T-cell (primary cell): Measurements from ENCODE around the gene PIKFYVE. TPM values are rescaled to one million over a fixed set of nuclear protein-coding genes. Genes with fewer than 3 reads are reported as not detected.
A peak's percentile ranks its signal among the peaks of the same experiment; 100 is the strongest.

Source experiments
- ATAC-seq, 4 experiments: fragments of 200-7000 bp in 3 of 4; fragments of 150-1000 bp in 1 of 4; cut with Tn5 transposase; replicated peaks in 1 of 4; 1 replicate in 3 of 4; 2 replicates in 1 of 4; pipeline ENCODE4 v1.10.0; 2021; ENCODE audit warnings: moderate library complexity in 3 of 4, mild to moderate bottlenecking in 2 of 4, moderate number of reproducible peaks in 1 of 4
- CTCF ChIA-PET, 2 donors: fragments of 300-600 bp; sonication (Branson Sonifier 250); formaldehyde crosslinking; loops; one replicate each; lab custom pipeline; 2022; ENCODE audit warnings: antibody characterized with exemption in 2 of 2; lab: Charles Lee
- POLR2A ChIA-PET, 2 donors: fragments of 300-600 bp; sonication (Branson Sonifier 250); formaldehyde crosslinking; loops; one replicate each; lab custom pipeline; 2022; ENCODE audit warnings: antibody characterized with exemption in 2 of 2; lab: Charles Lee
- DNase-seq, 35 experiments: peaks; one replicate each; pipeline versions ENCODE4 v3.0.0 to v3.0.0-alpha.2; 2013 to 2023
- H3K27ac ChIP-seq: one replicate; pipeline ENCODE4 v1.5.1; 2013; ENCODE audit warnings: low read length
- H3K27me3 ChIP-seq, 2 experiments: replicated peaks in 1 of 2; 1 replicate in 1 of 2; 2 replicates in 1 of 2; pipeline versions ENCODE4 v1.6.1 to v1.7.0; 2013; ENCODE audit warnings: low read length in 1 of 2, mixed read lengths in 1 of 2; ENCODE audit not compliant: control insufficient read depth in 2 of 2, insufficient read depth in 2 of 2; ENCODE audit errors: extremely low read depth in 1 of 2
- H3K36me3 ChIP-seq, 2 donors: 1 replicate in 1 of 2; 2 replicates in 1 of 2; pipeline versions ENCODE4 v1.6.1 to v1.7.0; 2013; ENCODE audit warnings: low read length in 1 of 2; ENCODE audit not compliant: control insufficient read depth in 2 of 2, insufficient read depth in 1 of 2; ENCODE audit errors: extremely low read depth in 1 of 2
- H3K4me1 ChIP-seq, 2 experiments: 1 replicate in 1 of 2; 2 replicates in 1 of 2; pipeline versions ENCODE4 v1.6.1 to v1.7.0; 2013; ENCODE audit warnings: low read length in 2 of 2, mixed read lengths in 1 of 2; ENCODE audit not compliant: insufficient read depth in 2 of 2, control insufficient read depth in 1 of 2; ENCODE audit errors: extremely low read depth in 1 of 2
- H3K4me3 ChIP-seq, 2 donors: 1 replicate in 1 of 2; 2 replicates in 1 of 2; pipeline versions ENCODE4 v1.5.1 to v1.7.0; 2013; ENCODE audit warnings: mild to moderate bottlenecking in 2 of 2, low read length in 1 of 2, moderate library complexity in 1 of 2; ENCODE audit not compliant: control insufficient read depth in 1 of 2; ENCODE audit errors: extremely low read depth in 1 of 2
- H3K9me3 ChIP-seq: 2 replicates; pipeline ENCODE4 v1.7.0; 2013
- H3K27ac Mint-ChIP-seq, 2 donors: one replicate each; pipeline ENCODE4 v1.8.0; 2020 to 2021; ENCODE audit warnings: mild to moderate bottlenecking in 2 of 2, mixed read lengths in 2 of 2
- H3K27me3 Mint-ChIP-seq, 2 donors: one replicate each; pipeline ENCODE4 v1.8.0; 2021 to 2022; ENCODE audit warnings: mixed read lengths in 2 of 2
- H3K36me3 Mint-ChIP-seq: one replicate; pipeline ENCODE4 v1.8.0; 2021; ENCODE audit warnings: mixed read lengths
- H3K4me1 Mint-ChIP-seq, 3 donors: one replicate each; pipeline ENCODE4 v1.8.0; 2020 to 2022; ENCODE audit warnings: mixed read lengths in 3 of 3, mild to moderate bottlenecking in 1 of 3
- H3K4me3 Mint-ChIP-seq, 3 donors: one replicate each; pipeline ENCODE4 v1.8.0; 2020 to 2022; ENCODE audit warnings: mild to moderate bottlenecking in 3 of 3, mixed read lengths in 3 of 3, moderate library complexity in 3 of 3
- H3K9me3 Mint-ChIP-seq, 3 donors: one replicate each; pipeline ENCODE4 v1.8.0; 2020 to 2022; ENCODE audit warnings: mixed read lengths in 3 of 3
- WGBS: methylation state at CpG from one replicate; pipeline ENCODE4 v1.1.5; 2013; ENCODE audit warnings: missing lambda C conversion rate; ENCODE audit not compliant: insufficient coverage; 5-methylcytosine and 5-hydroxymethylcytosine counted together
- total RNA-seq, 35 experiments: library from RNA in 6 of 35; stranded (reverse) in 6 of 35; fragments of 120-200 nt in 1 of 35; gene quantifications; one replicate each; pipeline versions ENCODE4 v1.2.1 to v1.2.4 and lab custom pipeline; 2013 to 2026

Gene PIKFYVE
- total RNA-seq, 5 donors from 2014 or later (not counting 1 experiment from before 2014, with no cell fraction given), result 35.3 to 42.6 (median 38.6) TPM

DNA sequence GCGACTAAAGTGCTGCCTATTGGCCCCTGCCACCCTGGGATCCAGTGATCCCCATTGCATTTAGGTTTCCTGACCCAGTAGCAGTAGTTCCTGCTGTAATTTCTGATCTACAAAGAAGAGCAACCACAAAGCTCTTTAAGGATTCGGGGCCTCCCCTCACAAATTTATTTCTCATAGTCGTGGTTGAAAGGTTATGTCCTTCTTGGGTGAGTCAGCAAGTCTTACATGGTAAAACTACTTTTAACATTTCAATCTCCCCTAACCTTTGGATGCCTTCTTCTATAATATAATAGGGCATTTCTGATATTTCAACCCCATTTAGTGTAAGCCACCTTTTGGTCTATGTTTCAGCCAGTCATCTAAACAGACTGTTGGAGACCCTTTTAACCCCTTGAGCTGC lies 14.9 kb downstream of the PIKFYVE start:
- H3K4me1 ChIP-seq, result no peaks in the 10 kb centered on the region
- Mint-ChIP-seq H3K27ac (peak overlapping the region in 1 of 2 donors; percentile 35), H3K9me3 (peaks cover 0 to 5% (median 2%) of the 10 kb centered on the region in 3 donors), H3K4me3 (no peak overlapping the region), H3K4me1 (peaks cover 26 to 33% (median 30%) of the 10 kb centered on the region in 3 donors), H3K36me3 (peaks cover 69% of the 10 kb centered on the region), H3K27me3 (no peaks in the 10 kb centered on the region)
- no peaks in the 10 kb centered on the region for H3K27me3 ChIP-seq
- H3K4me3 ChIP-seq, result no peak overlapping the region
- H3K27ac ChIP-seq, result no peak overlapping the region
- peaks cover 5 to 80% of the 10 kb centered on the region in 2 donors for H3K36me3 ChIP-seq
- WGBS, result no CpG with 5 or more reads among the region's 3 CpGs
- ATAC-seq, result no peak
- H3K9me3 ChIP-seq, result no peaks in the 10 kb centered on the region
- CTCF ChIA-PET, result no interaction called here
- POLR2A ChIA-PET, result interaction anchor here (0.6 to 0.7 kb wide), 2 partner anchors 12 to 22 kb away, joined by 3 to 4 read pairs; no protein-coding TSS in a partner anchor
- no peak for DNase-seq

DNA sequence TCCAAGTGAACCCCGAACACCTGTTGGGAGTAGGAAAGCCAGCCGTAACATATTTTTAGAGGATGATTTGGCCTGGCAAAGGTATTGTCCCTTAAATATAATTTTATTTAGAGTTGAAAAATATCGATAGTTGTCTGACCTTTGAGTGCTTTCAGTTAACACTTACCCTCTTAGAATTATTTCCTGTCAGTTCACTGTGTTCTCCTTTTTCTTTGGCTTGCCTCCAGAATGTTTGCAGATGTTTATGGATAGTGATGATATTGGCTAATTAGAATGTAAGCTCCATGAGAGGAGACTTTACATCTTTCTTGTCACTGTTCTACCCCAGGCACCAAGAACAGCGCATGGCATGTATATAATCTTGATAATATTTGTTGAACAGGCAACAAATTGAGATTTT lies 19.8 kb downstream of the PIKFYVE start:
- no peaks in the 10 kb centered on the region for H3K27me3 Mint-ChIP-seq
- no CpG with 5 or more reads among the region's 4 CpGs for WGBS
- ChIA-PET CTCF (no interaction called here), POLR2A (interaction anchor here in 1 of 2 donors (0.6 kb wide), 1 partner anchor 526 kb away, joined by 4 read pairs; no protein-coding TSS in a partner anchor)
- H3K9me3 Mint-ChIP-seq, result peaks cover 7 to 10% (median 7%) of the 10 kb centered on the region in 3 donors
- Histone ChIP-seq H3K36me3 (peaks cover 6 to 68% of the 10 kb centered on the region in 2 donors), H3K9me3 (peaks cover 8% of the 10 kb centered on the region), H3K27me3 (no peaks in the 10 kb centered on the region), H3K4me1 (no peaks in the 10 kb centered on the region), H3K4me3 (no peak overlapping the region), H3K27ac (no peak overlapping the region)
- H3K4me1 Mint-ChIP-seq, result peaks cover 9 to 19% (median 16%) of the 10 kb centered on the region in 3 donors
- H3K36me3 Mint-ChIP-seq, result peaks cover 58% of the 10 kb centered on the region
- no peak for DNase-seq
- ATAC-seq, result no peak
- H3K4me3 Mint-ChIP-seq, result no peak overlapping the region
- H3K27ac Mint-ChIP-seq, result no peak overlapping the region

DNA sequence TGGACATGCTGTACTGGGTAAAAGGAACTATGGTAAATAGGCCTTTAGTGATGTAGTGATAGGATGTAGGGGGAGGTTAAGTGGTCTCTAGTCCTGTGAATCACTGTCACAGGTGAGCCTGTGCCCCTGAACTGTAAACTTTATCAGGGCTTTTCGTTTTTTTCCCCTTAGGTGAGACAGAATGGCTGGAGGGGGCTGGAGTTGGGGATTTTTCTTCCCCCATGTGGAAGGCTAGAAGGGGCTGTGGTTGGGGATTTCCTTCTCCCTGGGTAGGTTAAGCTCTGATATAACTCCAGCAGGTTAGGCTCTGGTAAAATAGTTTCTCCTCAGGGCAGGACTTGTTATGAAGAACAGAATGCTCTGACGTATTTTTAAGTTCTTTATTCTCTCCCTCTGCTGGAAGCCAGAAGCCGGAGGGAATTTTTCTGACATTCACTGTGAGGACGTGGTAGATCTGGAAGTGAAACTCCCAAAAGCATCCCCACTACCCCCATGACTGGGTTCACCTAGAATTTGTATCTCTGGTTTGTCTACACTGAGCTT lies 28.5 kb downstream of the PIKFYVE start:
- peaks cover 48 to 58% (median 56%) of the 10 kb centered on the region in 3 donors for H3K4me1 Mint-ChIP-seq
- Histone ChIP-seq H3K27ac (no peak overlapping the region), H3K4me3 (no peak overlapping the region), H3K27me3 (no peaks in the 10 kb centered on the region), H3K36me3 (peaks cover 9 to 71% of the 10 kb centered on the region in 2 donors), H3K9me3 (peaks cover 8% of the 10 kb centered on the region), H3K4me1 (peaks cover 0 to 2% of the 10 kb centered on the region in 2 experiments)
- no peaks in the 10 kb centered on the region for H3K27me3 Mint-ChIP-seq
- peak overlapping the region; percentile 4 to 25 for H3K27ac Mint-ChIP-seq
- peaks cover 67% of the 10 kb centered on the region for H3K36me3 Mint-ChIP-seq
- H3K4me3 Mint-ChIP-seq, result no peak overlapping the region
- WGBS, result 0% methylated on average over 1 of the region's 4 CpGs
- ATAC-seq (no peak), DNase-seq (peak in 1 of 35 experiments; percentile 4)
- peaks cover 4 to 13% (median 9%) of the 10 kb centered on the region in 3 donors for H3K9me3 Mint-ChIP-seq
- ChIA-PET CTCF (no interaction called here), POLR2A (interaction anchor here in 1 of 2 donors (0.9 kb wide), 1 partner anchor 764 kb away, joined by 3 read pairs; no protein-coding TSS in a partner anchor)

DNA sequence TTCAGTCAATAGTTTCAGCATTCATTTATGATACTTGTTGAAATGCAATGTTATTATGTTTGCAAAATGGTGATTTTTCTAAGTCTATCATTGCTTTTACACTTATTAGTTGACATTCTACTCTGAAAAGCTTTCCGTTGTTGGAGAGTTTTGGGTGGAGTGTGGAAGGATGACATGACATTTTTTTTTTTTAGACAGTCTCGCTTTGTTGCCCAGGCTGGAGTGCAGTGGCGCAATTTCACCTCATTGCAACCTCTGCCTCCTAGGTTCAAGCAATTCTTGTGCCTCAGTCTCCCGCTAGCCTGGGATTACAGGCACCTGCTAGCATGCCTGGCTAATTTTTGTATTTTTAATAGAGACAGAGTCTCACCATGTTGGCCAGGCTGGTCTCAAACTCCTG lies 29.8 kb downstream of the PIKFYVE start:
- no peak overlapping the region for H3K4me3 ChIP-seq
- no peak for DNase-seq
- Mint-ChIP-seq H3K4me3 (no peak overlapping the region), H3K27me3 (no peaks in the 10 kb centered on the region), H3K36me3 (peaks cover 67% of the 10 kb centered on the region), H3K4me1 (peaks cover 40 to 54% (median 50%) of the 10 kb centered on the region in 3 donors), H3K9me3 (peaks cover 0 to 3% (median 1%) of the 10 kb centered on the region in 3 donors), H3K27ac (no peak overlapping the region)
- ChIA-PET CTCF (no interaction called here), POLR2A (no interaction called here)
- no peak for ATAC-seq
- no peaks in the 10 kb centered on the region for H3K9me3 ChIP-seq
- H3K36me3 ChIP-seq, result peaks cover 12 to 71% of the 10 kb centered on the region in 2 donors
- no CpG with 5 or more reads among the region's 4 CpGs for WGBS
- no peak overlapping the region for H3K27ac ChIP-seq
- H3K4me1 ChIP-seq, result peaks cover 0 to 2% of the 10 kb centered on the region in 2 experiments
- H3K27me3 ChIP-seq, result no peaks in the 10 kb centered on the region

DNA sequence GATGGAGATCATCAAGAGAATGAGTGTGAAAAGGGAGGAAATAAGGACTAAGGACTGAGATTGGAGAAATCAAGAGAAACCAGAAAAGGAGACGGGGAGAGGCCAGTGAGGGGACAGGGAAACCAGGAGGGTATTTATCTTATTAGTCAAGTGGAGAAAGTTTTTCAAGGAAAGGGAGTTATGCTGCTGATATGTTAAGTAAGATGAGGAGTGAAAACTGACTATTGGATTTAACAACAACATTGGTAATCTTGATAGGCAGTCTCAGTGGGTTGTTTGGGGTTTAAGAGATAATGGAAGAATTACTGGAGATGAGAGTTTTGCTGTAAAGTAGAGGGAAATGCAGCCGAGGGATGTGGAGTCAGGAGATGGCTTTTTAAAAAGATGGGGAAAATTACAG lies 30.6 kb downstream of the PIKFYVE start:
- CTCF ChIA-PET, result no interaction called here
- peaks cover 66% of the 10 kb centered on the region for H3K36me3 Mint-ChIP-seq
- ATAC-seq (no peak), DNase-seq (no peak)
- H3K4me1 ChIP-seq, result peaks cover 0 to 2% of the 10 kb centered on the region in 2 experiments
- WGBS, result 97% methylated on average over 2 of the region's 2 CpGs
- no peak overlapping the region for H3K27ac Mint-ChIP-seq
- H3K27me3 ChIP-seq, result no peaks in the 10 kb centered on the region
- no peak overlapping the region for H3K4me3 ChIP-seq
- H3K36me3 ChIP-seq, result peaks cover 11 to 72% of the 10 kb centered on the region in 2 donors
- H3K9me3 ChIP-seq, result no peaks in the 10 kb centered on the region
- POLR2A ChIA-PET, result no interaction called here
- H3K4me3 Mint-ChIP-seq, result no peak overlapping the region
- no peaks in the 10 kb centered on the region for H3K9me3 Mint-ChIP-seq
- H3K4me1 Mint-ChIP-seq, result peaks cover 32 to 47% (median 43%) of the 10 kb centered on the region in 3 donors
- H3K27me3 Mint-ChIP-seq, result no peaks in the 10 kb centered on the region
- H3K27ac ChIP-seq, result no peak overlapping the region

DNA sequence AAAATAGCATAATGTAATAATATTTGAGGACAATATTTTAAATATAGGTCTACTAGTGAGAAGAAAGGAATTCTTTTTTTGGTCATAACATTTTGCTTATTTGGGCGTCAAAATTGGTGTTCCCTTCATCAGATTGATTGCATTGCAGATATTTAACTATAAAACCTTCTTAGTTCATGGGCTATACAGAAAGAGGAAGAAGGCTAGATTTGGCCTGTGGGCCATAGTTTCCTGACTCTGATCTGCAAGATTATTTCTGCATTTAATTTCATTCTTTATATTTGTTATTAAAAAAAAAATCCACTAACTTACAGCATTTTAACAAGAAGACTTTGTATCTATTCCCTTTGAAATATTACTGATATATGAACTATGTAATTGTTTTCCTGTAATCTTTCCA lies 31.9 kb downstream of the PIKFYVE start:
- no peak overlapping the region for H3K4me3 ChIP-seq
- POLR2A ChIA-PET, result no interaction called here
- DNase-seq, result no peak
- Mint-ChIP-seq H3K36me3 (peaks cover 61% of the 10 kb centered on the region), H3K27ac (no peak overlapping the region), H3K27me3 (no peaks in the 10 kb centered on the region), H3K9me3 (no peaks in the 10 kb centered on the region), H3K4me3 (no peak overlapping the region), H3K4me1 (peaks cover 24 to 33% (median 31%) of the 10 kb centered on the region in 3 donors)
- no peaks in the 10 kb centered on the region for H3K27me3 ChIP-seq
- no CpG with 5 or more reads among the region's 1 CpG for WGBS
- no peak for ATAC-seq
- H3K27ac ChIP-seq, result no peak overlapping the region
- no peaks in the 10 kb centered on the region for H3K9me3 ChIP-seq
- peaks cover 0 to 2% of the 10 kb centered on the region in 2 experiments for H3K4me1 ChIP-seq
- peaks cover 11 to 79% of the 10 kb centered on the region in 2 donors for H3K36me3 ChIP-seq
- CTCF ChIA-PET, result no interaction called here
